ENCODE results near the gene DRAM2. TPM values are rescaled to one million over a fixed set of nuclear protein-coding genes. Genes with fewer than 3 reads are reported as not detected.

DRAM2 gene
- total and polyA plus RNA-seq, 2 of the 13 experiments (the other 11 are each of a cell fraction or from before 2014, with no cell fraction given) = 33.2 to 123 TPM

GRCh38 chr1:111110197-111110899, 29.5 kb downstream of the DRAM2 start (continued):
- TF ChIP-seq THAP7 (CRISPR knock-in tag; IDR thresholded peaks at IDR 0.05) = no peak
- 0 out of 2 replicates have a peak, but pooled peaks have one; percentile 55 for TF ChIP-seq MED1 (CRISPR knock-in tag; IDR thresholded peaks at IDR 0.05)
- no peak for TF ChIP-seq ZNF747 (CRISPR knock-in tag; IDR thresholded peaks at IDR 0.05; ENCODE audit: borderline replicate concordance)
- TF ChIP-seq ZNF12 (CRISPR knock-in tag; IDR thresholded peaks at IDR 0.05) = peak; percentile 47; the same call in 1 of the 2 replicates
- TF ChIP-seq FOXA3 (CRISPR knock-in tag; IDR thresholded peaks at IDR 0.05) = peak; percentile 95
- no peak for TF ChIP-seq REST (IDR thresholded peaks at IDR 0.05; ENCODE audit: borderline replicate concordance in 1 of 2, low read depth in 1 of 2, low read length in 2 of 2)
- 0 out of 2 replicates have a peak, but pooled peaks have one; percentile 28 for TF ChIP-seq FLYWCH1 (CRISPR knock-in tag; IDR thresholded peaks at IDR 0.05)
- peak; percentile 46; the same call in 1 of the 2 replicates for TF ChIP-seq ARID4A (CRISPR knock-in tag; IDR thresholded peaks at IDR 0.05; ENCODE audit: borderline replicate concordance)
- no peak for TF ChIP-seq NR2F6 (IDR thresholded peaks at IDR 0.05)
- TF ChIP-seq NR2F6 (CRISPR knock-in tag; IDR thresholded peaks at IDR 0.05) = peak; percentile 45; the same call in 1 of the 2 replicates
- 0 out of 2 replicates have a peak, but pooled peaks have one; percentile 30 for TF ChIP-seq ZNF605 (CRISPR knock-in tag; IDR thresholded peaks at IDR 0.05)
- TF ChIP-seq CTCF (CRISPR knock-in tag; IDR thresholded peaks at IDR 0.05) = 0 out of 2 replicates have a peak, but pooled peaks have one; percentile 12
- TF ChIP-seq TRIM22 (IDR thresholded peaks at IDR 0.05) = no peak
- TF ChIP-seq HOMEZ (CRISPR knock-in tag; IDR thresholded peaks at IDR 0.05; ENCODE audit: low read depth) = peak; percentile 35; the same call in 1 of the 2 replicates
- TF ChIP-seq CREM (IDR thresholded peaks at IDR 0.05) = no peak
- no peak for TF ChIP-seq CREM (CRISPR knock-in tag; IDR thresholded peaks at IDR 0.05)
